Measurements from ENCODE around the gene UBALD1.

The UBALD1 gene

DNA sequence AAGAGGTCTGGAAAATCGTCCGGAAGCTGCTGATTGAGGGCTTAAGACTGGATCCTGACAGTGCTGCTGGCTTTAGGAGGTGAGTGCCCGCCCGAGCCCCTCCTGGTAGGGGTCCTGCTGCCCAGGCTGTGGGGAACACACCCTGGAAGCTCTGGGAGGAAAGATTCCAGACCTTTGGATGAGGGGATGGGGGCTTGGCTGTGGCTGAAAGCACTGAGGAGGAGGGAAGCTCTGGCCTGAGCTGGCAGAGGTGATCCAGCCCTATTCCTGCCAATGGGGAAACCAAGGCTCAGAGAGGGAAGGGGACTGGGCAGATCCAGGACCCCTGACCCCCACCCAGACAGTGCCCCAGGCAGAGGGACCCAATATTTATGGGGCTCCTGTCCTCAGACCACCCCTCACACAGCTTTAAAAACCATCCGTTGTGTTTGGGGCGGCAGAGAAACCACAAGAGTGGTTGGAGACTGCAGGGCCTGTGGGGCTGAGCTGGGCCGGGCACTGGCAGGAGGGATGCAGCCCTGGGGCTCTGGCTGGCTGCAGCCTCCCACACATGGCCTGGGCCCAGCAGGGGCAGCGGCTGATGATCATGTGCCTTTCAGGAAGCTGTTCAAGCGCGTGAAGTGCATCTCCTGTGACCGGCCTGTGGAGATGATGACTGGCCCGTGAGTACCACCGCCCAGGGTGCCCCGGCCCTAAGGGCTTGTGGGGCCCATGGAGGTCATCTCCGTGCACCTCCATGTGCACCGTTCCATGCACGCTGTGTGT, 22.8 kb downstream of the UBALD1 start:
- Histone ChIP-seq H3K4me2 (ENCODE audit: low read length, poor library complexity, severe bottlenecking) (no peak overlapping the region), H2BK120ac (ENCODE audit: low read depth, low read length) (no peak overlapping the region), H3K9me3 (ENCODE audit: control insufficient read depth, low read length) (peaks cover 13% of the 10 kb centered on the region), H2BK12ac (ENCODE audit: low read length in 2 of 2) (no peak overlapping the region), H3K9ac (ENCODE audit: low read length) (no peak overlapping the region), H3K27me3 (ENCODE audit: control insufficient read depth in 1 of 2, insufficient read depth in 1 of 2, low read length in 2 of 2) (peaks cover under 1 to 32% of the 10 kb centered on the region in 2 experiments), H3K36me3 (ENCODE audit: control insufficient read depth in 1 of 2, insufficient read depth in 2 of 2, low read depth in 1 of 2, low read length in 2 of 2) (no peaks in the 10 kb centered on the region), H3K4me3 (ENCODE audit: insufficient read depth in 1 of 2, low read depth in 1 of 2, low read length in 2 of 2) (no peak overlapping the region), H2AFZ (ENCODE audit: low read depth, low read length) (no peak overlapping the region), H3K79me1 (replicated peaks; ENCODE audit: low read length, poor library complexity, severe bottlenecking) (no peaks in the 10 kb centered on the region), H4K8ac (ENCODE audit: low read length) (no peak overlapping the region), H3K14ac (ENCODE audit: low read length in 2 of 2) (no peak overlapping the region), H2BK15ac (ENCODE audit: low read depth, poor library complexity, severe bottlenecking) (no peak overlapping the region), H3K23ac (ENCODE audit: low read length in 2 of 2) (no peak overlapping the region), H2BK5ac (ENCODE audit: low read depth, low read length, poor library complexity, severe bottlenecking) (peak overlapping the region; percentile 47), H3K4ac (ENCODE audit: low read depth in 1 of 2, low read length in 2 of 2) (no peak overlapping the region), H3K18ac (ENCODE audit: low read depth in 1 of 2, low read length in 2 of 2) (no peak overlapping the region), H4K91ac (ENCODE audit: low read length) (no peak overlapping the region), H3K4me1 (ENCODE audit: control insufficient read depth, insufficient read depth, low read depth, low read length) (peaks cover 37% of the 10 kb centered on the region), H3K27ac (ENCODE audit: low read length, poor library complexity, severe bottlenecking) (peak overlapping the region; percentile 77), H2AK5ac (ENCODE audit: low read length, severe bottlenecking) (peak overlapping the region; percentile 47)
- DNase-seq: no peak
- WGBS: 87% methylated on average over 17 of the region's 17 CpGs

GRCh38 chr16:4591191-4591590, 23.5 kb downstream of the UBALD1 start:
- Histone ChIP-seq H3K27me3 (ENCODE audit: control insufficient read depth in 1 of 2, insufficient read depth in 1 of 2, low read length in 2 of 2) (peaks cover 7 to 35% of the 10 kb centered on the region in 2 experiments), H3K4me1 (ENCODE audit: control insufficient read depth, insufficient read depth, low read depth, low read length) (peaks cover 32% of the 10 kb centered on the region), H3K18ac (ENCODE audit: low read depth in 1 of 2, low read length in 2 of 2) (no peak overlapping the region), H2BK12ac (ENCODE audit: low read length in 2 of 2) (no peak overlapping the region), H2BK120ac (ENCODE audit: low read depth, low read length) (no peak overlapping the region), H2AFZ (ENCODE audit: low read depth, low read length) (no peak overlapping the region), H3K4ac (ENCODE audit: low read depth in 1 of 2, low read length in 2 of 2) (no peak overlapping the region), H3K14ac (ENCODE audit: low read length in 2 of 2) (no peak overlapping the region), H3K9ac (ENCODE audit: low read length) (no peak overlapping the region), H4K8ac (ENCODE audit: low read length) (no peak overlapping the region), H2BK15ac (ENCODE audit: low read depth, poor library complexity, severe bottlenecking) (no peak overlapping the region), H3K27ac (ENCODE audit: low read length, poor library complexity, severe bottlenecking) (peak overlapping the region; percentile 29), H3K36me3 (ENCODE audit: control insufficient read depth in 1 of 2, insufficient read depth in 2 of 2, low read depth in 1 of 2, low read length in 2 of 2) (no peaks in the 10 kb centered on the region), H3K4me3 (ENCODE audit: insufficient read depth in 1 of 2, low read depth in 1 of 2, low read length in 2 of 2) (no peak overlapping the region), H2BK5ac (ENCODE audit: low read depth, low read length, poor library complexity, severe bottlenecking) (no peak overlapping the region), H4K91ac (ENCODE audit: low read length) (no peak overlapping the region), H3K4me2 (ENCODE audit: low read length, poor library complexity, severe bottlenecking) (no peak overlapping the region), H3K23ac (ENCODE audit: low read length in 2 of 2) (no peak overlapping the region), H3K79me1 (replicated peaks; ENCODE audit: low read length, poor library complexity, severe bottlenecking) (no peaks in the 10 kb centered on the region), H2AK5ac (ENCODE audit: low read length, severe bottlenecking) (peak overlapping the region; percentile 47), H3K9me3 (ENCODE audit: control insufficient read depth, low read length) (peaks cover 13% of the 10 kb centered on the region)
- WGBS: 88% methylated on average over 3 of the region's 6 CpGs
- no peak for DNase-seq

- Histone ChIP-seq H3K9ac (ENCODE audit: low read length) (no peak overlapping the region), H2AK5ac (ENCODE audit: low read length, severe bottlenecking) (no peak overlapping the region), H2BK120ac (ENCODE audit: low read depth, low read length) (no peak overlapping the region), H3K27me3 (ENCODE audit: control insufficient read depth in 1 of 2, insufficient read depth in 1 of 2, low read length in 2 of 2) (peaks cover 7 to 32% of the 10 kb centered on the region in 2 experiments), H4K91ac (ENCODE audit: low read length) (no peak overlapping the region), H2BK5ac (ENCODE audit: low read depth, low read length, poor library complexity, severe bottlenecking) (no peak overlapping the region), H2BK12ac (ENCODE audit: low read length in 2 of 2) (no peak overlapping the region), H3K9me3 (ENCODE audit: control insufficient read depth, low read length) (peaks cover 13% of the 10 kb centered on the region), H3K4me3 (ENCODE audit: insufficient read depth in 1 of 2, low read depth in 1 of 2, low read length in 2 of 2) (no peak overlapping the region), H3K27ac (ENCODE audit: low read length, poor library complexity, severe bottlenecking) (no peak overlapping the region), H3K23ac (ENCODE audit: low read length in 2 of 2) (no peak overlapping the region), H3K36me3 (ENCODE audit: control insufficient read depth in 1 of 2, insufficient read depth in 2 of 2, low read depth in 1 of 2, low read length in 2 of 2) (no peaks in the 10 kb centered on the region), H2BK15ac (ENCODE audit: low read depth, poor library complexity, severe bottlenecking) (no peak overlapping the region), H3K4ac (ENCODE audit: low read depth in 1 of 2, low read length in 2 of 2) (no peak overlapping the region), H3K4me1 (ENCODE audit: control insufficient read depth, insufficient read depth, low read depth, low read length) (peaks cover 24% of the 10 kb centered on the region), H3K18ac (ENCODE audit: low read depth in 1 of 2, low read length in 2 of 2) (no peak overlapping the region), H4K8ac (ENCODE audit: low read length) (no peak overlapping the region), H3K4me2 (ENCODE audit: low read length, poor library complexity, severe bottlenecking) (no peak overlapping the region), H3K14ac (ENCODE audit: low read length in 2 of 2) (no peak overlapping the region), H3K79me1 (replicated peaks; ENCODE audit: low read length, poor library complexity, severe bottlenecking) (no peaks in the 10 kb centered on the region), H2AFZ (ENCODE audit: low read depth, low read length) (no peak overlapping the region)
- DNase-seq: no peak
- 90% methylated on average over 4 of the region's 6 CpGs for WGBS
Measured at GRCh38 chr16:4588961-4589360, 25.7 kb downstream of the UBALD1 start.

- Histone ChIP-seq H3K79me1 (replicated peaks; ENCODE audit: low read length, poor library complexity, severe bottlenecking) (no peaks in the 10 kb centered on the region), H4K8ac (ENCODE audit: low read length) (no peak overlapping the region), H2BK5ac (ENCODE audit: low read depth, low read length, poor library complexity, severe bottlenecking) (no peak overlapping the region), H3K4me3 (ENCODE audit: insufficient read depth in 1 of 2, low read depth in 1 of 2, low read length in 2 of 2) (no peak overlapping the region), H3K4me1 (ENCODE audit: control insufficient read depth, insufficient read depth, low read depth, low read length) (peaks cover 19% of the 10 kb centered on the region), H2BK15ac (ENCODE audit: low read depth, poor library complexity, severe bottlenecking) (no peak overlapping the region), H3K27me3 (ENCODE audit: control insufficient read depth in 1 of 2, insufficient read depth in 1 of 2, low read length in 2 of 2) (peaks cover 7 to 32% of the 10 kb centered on the region in 2 experiments), H2BK12ac (ENCODE audit: low read length in 2 of 2) (no peak overlapping the region), H2AFZ (ENCODE audit: low read depth, low read length) (no peak overlapping the region), H2AK5ac (ENCODE audit: low read length, severe bottlenecking) (no peak overlapping the region), H3K4ac (ENCODE audit: low read depth in 1 of 2, low read length in 2 of 2) (no peak overlapping the region), H3K27ac (ENCODE audit: low read length, poor library complexity, severe bottlenecking) (no peak overlapping the region), H3K23ac (ENCODE audit: low read length in 2 of 2) (no peak overlapping the region), H3K9ac (ENCODE audit: low read length) (no peak overlapping the region), H3K18ac (ENCODE audit: low read depth in 1 of 2, low read length in 2 of 2) (no peak overlapping the region), H4K91ac (ENCODE audit: low read length) (no peak overlapping the region), H3K4me2 (ENCODE audit: low read length, poor library complexity, severe bottlenecking) (no peak overlapping the region), H3K14ac (ENCODE audit: low read length in 2 of 2) (no peak overlapping the region), H3K9me3 (ENCODE audit: control insufficient read depth, low read length) (peaks cover 13% of the 10 kb centered on the region), H3K36me3 (ENCODE audit: control insufficient read depth in 1 of 2, insufficient read depth in 2 of 2, low read depth in 1 of 2, low read length in 2 of 2) (no peaks in the 10 kb centered on the region), H2BK120ac (ENCODE audit: low read depth, low read length) (no peak overlapping the region)
- 92% methylated on average over 2 of the region's 2 CpGs for WGBS
- no peak for DNase-seq
Measured at GRCh38 chr16:4588386-4588785, 26.3 kb downstream of the UBALD1 start.
